Stimulated activated CD4-positive, alpha-beta T cell treated with anti-CD3 and anti-CD28 coated beads, TNF-alpha, amount 100 ng/mL, for 1 hour (primary cell): Measurements from ENCODE around the gene ENO4.

Experiments used
- DNase-seq, 3 donors: peaks; one replicate each; pipeline ENCODE4 v3.0.0-alpha.2; 2020; ENCODE audit warnings: low read depth in 3 of 3, low spot score in 1 of 3

ENO4 gene

DNA sequence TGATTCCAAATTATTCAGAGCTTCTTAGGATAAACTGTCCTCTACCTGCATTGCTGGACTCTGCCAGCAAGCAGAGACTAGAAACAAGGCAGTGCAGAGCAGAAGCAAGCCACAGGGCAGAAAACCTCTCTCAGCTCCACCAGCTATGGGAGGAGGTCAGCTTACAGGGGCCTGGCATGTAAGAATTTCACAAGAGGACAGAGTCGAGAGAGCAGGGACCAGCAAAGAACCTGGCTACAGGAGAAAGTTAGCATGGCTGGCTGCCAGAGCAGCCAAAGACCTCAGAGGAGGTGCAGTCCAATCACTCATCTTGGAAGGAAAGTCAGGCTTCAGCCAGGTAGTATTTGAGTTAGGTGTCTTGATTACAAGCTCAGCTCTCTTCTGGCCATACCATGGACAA lies 62.9 kb downstream of the ENO4 start:
- DNase-seq, result no peak

DNA sequence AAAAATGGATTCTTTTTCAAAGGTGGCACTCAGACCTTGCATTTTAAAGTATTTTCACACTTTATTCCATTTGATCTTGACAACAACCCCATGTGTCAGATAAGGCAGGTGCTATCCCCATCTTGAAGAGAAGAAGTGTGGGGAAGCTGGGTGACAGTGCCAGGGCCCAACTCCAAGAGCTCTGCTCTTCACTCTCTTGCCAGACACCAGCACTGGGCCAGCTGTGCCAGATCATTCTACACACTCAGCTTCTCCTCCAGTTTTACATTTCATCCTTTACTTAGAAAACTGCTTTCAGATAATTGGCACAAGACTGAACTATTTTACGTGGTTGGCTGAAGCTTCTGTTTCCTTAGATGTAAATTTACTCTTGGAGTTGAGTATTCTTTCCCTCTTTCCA lies 64.4 kb downstream of the ENO4 start:
- DNase-seq, result no peak

- DNase-seq, result no peak
Observed at GRCh38 chr10:116915340-116915739, 66.0 kb downstream of the ENO4 start.

- DNase-seq, result no peak
Observed at GRCh38 chr10:116917481-116917880, 68.2 kb downstream of the ENO4 start.

GRCh38 chr10:116918583-116918982 lies 69.3 kb downstream of the ENO4 start:
- no peak for DNase-seq

GRCh38 chr10:116919164-116919563 lies 69.9 kb downstream of the ENO4 start:
- DNase-seq, result no peak

GRCh38 chr10:116919706-116920105 lies 70.4 kb downstream of the ENO4 start:
- no peak for DNase-seq

- no peak for DNase-seq
Observed at GRCh38 chr10:116925056-116925455, 75.8 kb downstream of the ENO4 start.

DNA sequence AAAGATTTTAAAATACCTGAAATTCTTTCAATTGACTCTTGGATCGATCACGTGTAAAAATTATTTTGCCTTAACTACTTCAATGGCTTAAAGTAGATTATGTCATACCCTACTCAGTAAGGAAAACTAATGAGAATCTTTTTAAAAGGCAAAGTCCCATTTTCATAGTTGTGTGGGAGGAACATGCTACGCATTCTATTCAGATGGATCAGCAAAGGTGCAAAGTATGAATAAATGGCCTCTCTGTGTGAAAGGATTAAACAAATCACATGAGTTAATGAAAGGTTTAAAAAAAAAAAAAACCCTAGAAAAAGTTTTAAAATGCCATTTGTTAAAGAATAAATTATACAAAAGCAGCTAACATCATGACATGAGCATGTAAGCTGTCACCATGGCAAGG lies 77.1 kb downstream of the ENO4 start:
- DNase-seq, result no peak

GRCh38 chr10:116931806-116932205 lies 82.5 kb downstream of the ENO4 start:
- DNase-seq, result no peak
